Skeletal muscle satellite cell (primary cell): ENCODE data around the gene ECT2.
"Not testable (repeated sequence)": the region's sequence is repeated elsewhere in the genome, so short reads cannot be mapped to it uniquely, and the experiment has no call there.

Experiments used
- H3K27me3 ChIP-seq: 2 replicates; pipeline ENCODE4 v1.7.0; 2013; ENCODE audit warnings: low read length; ENCODE audit not compliant: control insufficient read depth, insufficient read depth
- H3K36me3 ChIP-seq: 2 replicates; pipeline ENCODE4 v1.7.0; 2013; ENCODE audit warnings: mild to moderate bottlenecking, control low read depth, low read length; ENCODE audit not compliant: insufficient read depth
- H3K4me1 ChIP-seq: 2 replicates; pipeline ENCODE4 v1.7.0; 2013; ENCODE audit warnings: low read length; ENCODE audit not compliant: control insufficient read depth, insufficient read depth
- H3K4me2 ChIP-seq: 2 replicates; pipeline ENCODE4 v1.7.0; 2013; ENCODE audit warnings: mild to moderate bottlenecking, low read length
- H3K4me3 ChIP-seq: 2 replicates; pipeline ENCODE4 v1.7.0; 2013; ENCODE audit warnings: low read length
- H3K9ac ChIP-seq: 2 replicates; pipeline ENCODE4 v1.7.0; 2013; ENCODE audit warnings: mild to moderate bottlenecking, low read depth, low read length, moderate library complexity
- H3K9me3 ChIP-seq: replicated peaks from 2 replicates; pipeline ENCODE4 v1.7.0; 2013; ENCODE audit warnings: mild to moderate bottlenecking, control low read depth, low read length

Gene ECT2

DNA sequence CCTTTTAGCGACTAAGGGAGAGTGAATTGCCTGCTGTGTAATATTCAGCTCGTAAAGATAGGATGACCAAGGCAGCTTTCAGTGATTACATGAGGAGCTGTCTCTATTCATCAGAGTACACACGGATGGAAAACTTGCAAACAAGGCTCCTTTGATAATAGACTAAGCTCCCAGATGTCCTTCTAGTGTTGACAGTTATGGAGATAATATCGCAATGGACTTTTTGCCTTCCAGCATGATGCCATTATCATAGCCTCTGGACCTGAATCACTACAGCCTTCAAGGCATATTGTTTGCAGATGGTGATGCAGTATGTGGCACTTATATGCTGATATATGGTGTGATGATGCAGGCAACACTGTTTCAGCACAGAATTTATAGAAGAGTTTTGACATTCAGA is 93.9 kb downstream of the ECT2 start:
- H3K27me3 ChIP-seq: peaks cover 23% of the 10 kb centered on the region
- no peaks in the 10 kb centered on the region for H3K36me3 ChIP-seq
- H3K4me1 ChIP-seq: no peaks in the 10 kb centered on the region
- H3K4me3 ChIP-seq: no peak overlapping the region
- H3K9ac ChIP-seq: no peak overlapping the region
- H3K4me2 ChIP-seq: no peak overlapping the region
- no peaks in the 10 kb centered on the region for H3K9me3 ChIP-seq

- H3K4me1 ChIP-seq: no peaks in the 10 kb centered on the region
- no peak overlapping the region for H3K4me3 ChIP-seq
- no peaks in the 10 kb centered on the region for H3K36me3 ChIP-seq
- no peak overlapping the region for H3K9ac ChIP-seq
- H3K9me3 ChIP-seq: no peaks in the 10 kb centered on the region
- peaks cover 11% of the 10 kb centered on the region for H3K27me3 ChIP-seq
- H3K4me2 ChIP-seq: no peak overlapping the region
These were observed 95.6 kb downstream of the ECT2 start for GRCh38 chr3:172846103-172846561.

- Histone ChIP-seq H3K36me3 (no peaks in the 10 kb centered on the region), H3K4me1 (no peaks in the 10 kb centered on the region), H3K4me2 (no peak overlapping the region), H3K9ac (no peak overlapping the region), H3K27me3 (peaks cover 10% of the 10 kb centered on the region), H3K9me3 (no peaks in the 10 kb centered on the region), H3K4me3 (no peak overlapping the region)
These were observed 96.2 kb downstream of the ECT2 start for GRCh38 chr3:172846706-172847105.

GRCh38 chr3:172847292-172847691 is 96.8 kb downstream of the ECT2 start:
- H3K27me3 ChIP-seq: peaks cover 10% of the 10 kb centered on the region
- H3K4me2 ChIP-seq: no peak overlapping the region
- no peak overlapping the region for H3K4me3 ChIP-seq
- no peaks in the 10 kb centered on the region for H3K4me1 ChIP-seq
- H3K36me3 ChIP-seq: no peaks in the 10 kb centered on the region
- no peak overlapping the region for H3K9ac ChIP-seq
- H3K9me3 ChIP-seq: no peaks in the 10 kb centered on the region

DNA sequence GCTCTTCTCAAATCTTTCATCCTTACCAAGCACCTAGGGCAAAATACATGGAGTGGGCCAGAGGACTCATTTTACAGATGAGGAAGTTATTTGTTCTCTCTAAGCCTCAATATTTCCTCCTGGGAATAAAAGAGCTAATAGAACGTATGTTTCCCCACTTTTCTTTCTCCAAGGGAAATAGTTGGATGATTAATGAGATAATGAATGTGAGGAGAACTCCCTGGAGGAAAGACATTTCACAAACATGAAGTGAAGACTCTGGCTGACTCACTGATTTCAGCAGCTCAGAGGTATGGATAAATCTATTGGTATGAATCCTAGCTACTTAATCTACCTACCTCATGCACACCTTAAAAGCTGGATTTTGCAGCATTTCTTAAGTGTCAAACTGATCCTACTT is 98.4 kb downstream of the ECT2 start:
- no peak overlapping the region for H3K4me3 ChIP-seq
- no peaks in the 10 kb centered on the region for H3K4me1 ChIP-seq
- peaks cover 17% of the 10 kb centered on the region for H3K27me3 ChIP-seq
- no peak overlapping the region for H3K9ac ChIP-seq
- no peak overlapping the region for H3K4me2 ChIP-seq
- H3K36me3 ChIP-seq: no peaks in the 10 kb centered on the region
- no peaks in the 10 kb centered on the region for H3K9me3 ChIP-seq

- Histone ChIP-seq H3K9me3 (no peaks in the 10 kb centered on the region), H3K4me2 (no peak overlapping the region), H3K36me3 (no peaks in the 10 kb centered on the region), H3K27me3 (peaks cover 14% of the 10 kb centered on the region), H3K9ac (no peak overlapping the region), H3K4me3 (no peak overlapping the region), H3K4me1 (no peaks in the 10 kb centered on the region)
These were observed 102.5 kb downstream of the ECT2 start for GRCh38 chr3:172853005-172853404.

- H3K27me3 ChIP-seq: peaks cover 14% of the 10 kb centered on the region
- no peaks in the 10 kb centered on the region for H3K9me3 ChIP-seq
- no peak overlapping the region for H3K4me3 ChIP-seq
- H3K9ac ChIP-seq: no peak overlapping the region
- no peaks in the 10 kb centered on the region for H3K4me1 ChIP-seq
- no peak overlapping the region for H3K4me2 ChIP-seq
- no peaks in the 10 kb centered on the region for H3K36me3 ChIP-seq
These were observed 103.6 kb downstream of the ECT2 start for GRCh38 chr3:172853921-172854666.

- Histone ChIP-seq H3K36me3 (no peaks in the 10 kb centered on the region), H3K27me3 (peaks cover 14% of the 10 kb centered on the region), H3K9me3 (no peaks in the 10 kb centered on the region), H3K4me2 (no peak overlapping the region), H3K9ac (no peak overlapping the region), H3K4me1 (no peaks in the 10 kb centered on the region), H3K4me3 (no peak overlapping the region)
These were observed 104.5 kb downstream of the ECT2 start for GRCh38 chr3:172855037-172855436.

DNA sequence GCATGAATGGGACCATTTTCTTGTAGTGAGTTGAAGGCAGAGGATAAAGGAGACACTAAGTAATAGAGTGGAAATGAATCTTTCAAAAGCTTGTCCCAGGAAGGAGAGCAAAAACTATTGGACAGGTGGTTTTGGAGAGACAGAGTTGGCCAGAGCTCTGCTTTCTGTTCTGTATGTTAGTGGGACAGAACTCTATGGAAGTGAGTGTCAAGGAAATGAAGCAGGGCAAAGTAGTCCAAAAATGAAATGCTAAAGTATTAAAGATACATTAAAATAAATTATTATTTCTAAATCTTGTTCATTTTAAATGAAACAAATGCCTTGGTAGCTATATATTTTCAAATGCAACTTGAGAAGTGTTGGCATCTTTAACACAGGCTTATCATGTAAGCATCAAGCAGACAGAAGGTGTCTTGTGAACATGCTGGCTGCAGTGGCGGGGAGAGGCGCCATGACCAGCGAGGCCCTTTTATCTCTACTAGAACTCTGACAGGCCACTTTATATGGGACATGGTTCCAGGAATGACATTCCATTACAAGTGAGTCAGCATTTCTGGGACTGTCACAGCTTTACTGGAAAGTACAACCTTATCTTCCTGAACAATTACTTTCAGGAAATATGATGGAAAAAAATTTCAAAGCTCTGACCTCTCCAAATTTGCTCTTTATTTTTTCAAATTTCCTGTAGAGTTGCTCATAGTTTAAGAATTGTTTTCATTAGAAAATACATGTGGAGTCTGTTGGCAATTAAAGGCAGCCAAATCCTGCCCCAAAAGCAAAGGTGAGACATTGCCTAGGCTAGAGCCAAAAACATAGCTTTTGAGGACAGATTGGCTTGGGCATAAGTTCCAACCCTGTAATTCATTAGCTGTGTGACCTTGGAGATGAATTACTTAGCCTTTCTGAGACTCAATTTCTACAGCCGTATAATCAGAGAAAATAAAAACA is 106.5 kb downstream of the ECT2 start:
- H3K4me1 ChIP-seq: no peaks in the 10 kb centered on the region
- H3K9ac ChIP-seq: no peak overlapping the region
- peaks cover 14% of the 10 kb centered on the region for H3K27me3 ChIP-seq
- H3K4me3 ChIP-seq: no peak overlapping the region
- no peak overlapping the region for H3K4me2 ChIP-seq
- H3K9me3 ChIP-seq: no peaks in the 10 kb centered on the region
- H3K36me3 ChIP-seq: no peaks in the 10 kb centered on the region

DNA sequence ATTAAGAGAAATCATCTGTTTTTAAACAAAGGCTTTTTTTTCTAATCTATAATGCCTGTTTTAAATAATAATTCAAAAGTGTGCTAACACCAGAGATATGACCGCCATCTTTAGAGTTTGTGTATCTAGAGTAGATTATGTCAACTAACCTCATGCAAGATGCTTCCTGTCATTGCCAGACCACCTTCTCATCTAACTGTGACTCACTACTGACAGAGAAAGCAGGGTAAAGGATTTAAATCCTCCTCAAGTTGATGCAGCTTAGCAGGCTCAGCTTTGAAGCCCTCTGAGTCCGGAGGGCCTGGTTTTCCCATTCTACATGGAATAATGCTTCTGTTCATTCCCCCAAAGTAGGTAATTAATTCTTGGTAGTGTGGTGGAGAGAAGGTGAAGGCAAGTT is 108.5 kb downstream of the ECT2 start:
- Histone ChIP-seq H3K36me3 (no peaks in the 10 kb centered on the region), H3K4me3 (no peak overlapping the region), H3K4me1 (no peaks in the 10 kb centered on the region), H3K27me3 (peaks cover 2% of the 10 kb centered on the region), H3K4me2 (no peak overlapping the region), H3K9ac (no peak overlapping the region), H3K9me3 (no peaks in the 10 kb centered on the region)

DNA sequence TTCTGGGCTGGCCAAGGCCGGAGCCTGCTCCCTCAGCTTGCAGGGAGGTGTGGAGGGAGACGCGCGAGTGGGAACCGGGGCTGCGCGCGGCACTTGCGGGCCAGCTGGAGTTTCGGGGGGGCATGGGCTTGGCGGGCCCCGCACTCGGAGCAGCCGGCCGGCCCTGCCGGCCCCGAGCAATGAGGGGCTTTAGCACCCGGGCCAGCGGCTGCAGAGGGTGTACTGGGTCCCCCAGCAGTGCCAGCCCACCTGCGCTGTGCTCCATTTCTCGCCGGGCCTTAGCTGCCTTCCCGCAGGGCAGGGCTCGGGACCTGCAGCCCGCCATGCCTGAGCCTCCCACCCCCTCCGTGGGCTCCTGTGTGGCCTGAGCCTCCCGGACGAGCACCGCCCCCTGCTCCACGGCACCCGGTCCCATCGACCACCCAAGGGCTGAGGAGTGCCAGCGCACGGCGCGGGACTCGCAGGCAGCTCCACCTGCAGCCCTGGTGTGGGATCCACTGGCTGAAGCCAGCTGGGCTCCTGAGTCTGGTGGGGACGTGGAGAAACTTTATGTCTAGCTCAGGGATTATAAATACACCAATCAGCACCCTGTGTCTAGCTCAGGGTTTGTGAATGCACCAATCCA is 116.3 kb downstream of the ECT2 start:
- not testable (repeated sequence) for H3K4me3 ChIP-seq, H3K9ac ChIP-seq, H3K4me2 ChIP-seq, H3K4me1 ChIP-seq, H3K27me3 ChIP-seq, H3K36me3 ChIP-seq, H3K9me3 ChIP-seq
